ENCODE data around the gene MOV10L1. TPM values are rescaled to one million over a fixed set of nuclear protein-coding genes. Genes with fewer than 3 reads are reported as not detected.

The MOV10L1 gene
- total RNA-seq, 2 experiments from 2014 or later: 0.23 TPM; not detected in 1

DNA sequence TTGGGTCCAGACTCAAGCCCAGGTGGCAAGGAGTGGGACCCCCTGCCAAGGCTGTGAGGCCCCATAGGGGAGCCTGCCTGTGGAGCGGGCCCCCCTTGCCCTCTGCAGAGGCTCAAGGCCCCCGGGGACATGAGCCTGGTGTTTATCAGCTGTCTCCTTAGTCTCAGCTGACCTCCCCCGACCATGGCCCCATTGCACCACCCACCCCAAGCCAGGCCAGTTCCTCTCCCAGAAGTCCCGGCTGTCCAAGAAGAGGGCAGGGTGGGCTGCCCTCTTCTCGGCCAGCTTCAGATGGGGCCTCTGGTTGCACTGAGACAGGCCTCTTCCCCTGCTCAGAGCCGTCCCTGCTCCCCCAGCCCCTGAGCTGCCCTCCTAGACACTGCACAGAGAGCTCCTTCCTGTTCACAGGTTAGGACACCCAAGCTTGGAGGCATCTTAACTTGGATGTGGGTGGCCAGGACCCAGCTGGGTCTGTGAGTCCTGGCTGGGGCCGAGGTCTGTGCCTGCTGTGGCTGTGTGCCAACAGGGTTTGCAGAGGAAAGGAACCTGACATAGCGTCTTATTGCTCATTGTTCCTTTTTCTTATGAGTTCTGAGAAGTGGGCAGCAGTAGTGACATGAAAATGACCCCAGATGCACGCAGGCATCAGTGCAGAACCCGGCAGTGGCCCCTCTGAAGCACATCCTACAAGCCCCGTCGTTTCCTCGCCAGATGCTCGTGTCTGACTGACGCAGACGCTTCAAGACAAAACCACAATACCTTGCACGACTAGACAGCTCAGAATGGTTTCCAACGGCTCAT lies 101.3 kb downstream of the MOV10L1 start:
- Mint-ChIP-seq H3K27me3 (no peaks in the 10 kb centered on the region), H3K9me3 (ENCODE audit: low read depth) (no peaks in the 10 kb centered on the region), H3K4me3 (peak overlapping the region; percentile 88), H3K27ac (peak overlapping the region; percentile 95), H3K36me3 (peaks cover 22% of the 10 kb centered on the region), H3K4me1 (peaks cover 50% of the 10 kb centered on the region)
- DNase-seq (peak; percentile 90), ATAC-seq (peak; percentile 58)
- CTCF ChIA-PET: interaction anchor here (0.6 to 3.4 kb wide), 14 partner anchors 9 to 430 kb away, joined by 3 to 16 read pairs (median 4); no protein-coding TSS in a partner anchor

DNA sequence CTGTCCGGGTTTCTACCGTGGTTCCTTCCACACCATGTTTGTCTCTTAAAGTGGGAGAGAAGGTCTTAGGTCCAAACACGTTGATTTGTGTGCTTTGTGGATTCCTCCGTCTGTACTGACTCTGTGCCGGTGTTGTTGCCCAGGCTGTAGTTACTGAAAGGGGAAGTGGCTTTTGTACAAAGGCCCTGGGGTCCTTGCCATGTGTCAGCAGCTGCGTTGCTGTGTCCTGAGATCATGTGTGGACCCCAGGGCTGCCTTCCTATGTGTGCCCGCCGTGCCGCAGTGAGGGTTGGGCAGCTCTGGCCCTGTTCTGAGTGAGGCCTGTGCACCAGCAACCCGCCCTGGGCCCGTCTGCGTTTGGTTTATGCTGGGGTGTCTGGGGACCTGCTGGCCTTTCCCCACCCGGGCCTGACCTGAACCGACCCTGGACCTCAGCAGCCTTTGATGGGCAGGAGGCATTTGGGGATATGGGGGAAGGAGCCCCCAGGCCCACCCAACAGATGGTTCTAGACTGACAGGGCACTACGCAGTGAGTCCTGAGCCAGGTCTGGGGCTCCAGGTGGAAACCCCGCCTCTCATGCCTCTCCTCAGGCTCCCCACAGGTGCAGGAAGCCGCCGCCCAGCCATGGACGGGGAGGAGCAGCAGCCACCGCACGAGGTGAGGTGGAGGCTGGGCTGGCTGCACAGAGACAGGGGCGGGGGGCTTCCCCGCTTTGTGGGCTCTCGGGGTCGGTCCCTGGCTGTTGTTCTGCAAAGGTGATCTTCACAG lies 102.8 kb downstream of the MOV10L1 start:
- peaks cover 17% of the 10 kb centered on the region for H3K36me3 Mint-ChIP-seq
- ATAC-seq (no peak), DNase-seq (peak; percentile 64)
- H3K9me3 Mint-ChIP-seq (ENCODE audit: low read depth): no peaks in the 10 kb centered on the region
- H3K27me3 Mint-ChIP-seq: no peaks in the 10 kb centered on the region
- H3K4me3 Mint-ChIP-seq: peak overlapping the region; percentile 88
- peaks cover 43% of the 10 kb centered on the region for H3K4me1 Mint-ChIP-seq
- peak overlapping the region; percentile 95 for H3K27ac Mint-ChIP-seq
- CTCF ChIA-PET: interaction anchor here (0.8 to 3.4 kb wide), 2 partner anchors 9 to 20 kb away, joined by 3 to 15 read pairs; no protein-coding TSS in a partner anchor

DNA sequence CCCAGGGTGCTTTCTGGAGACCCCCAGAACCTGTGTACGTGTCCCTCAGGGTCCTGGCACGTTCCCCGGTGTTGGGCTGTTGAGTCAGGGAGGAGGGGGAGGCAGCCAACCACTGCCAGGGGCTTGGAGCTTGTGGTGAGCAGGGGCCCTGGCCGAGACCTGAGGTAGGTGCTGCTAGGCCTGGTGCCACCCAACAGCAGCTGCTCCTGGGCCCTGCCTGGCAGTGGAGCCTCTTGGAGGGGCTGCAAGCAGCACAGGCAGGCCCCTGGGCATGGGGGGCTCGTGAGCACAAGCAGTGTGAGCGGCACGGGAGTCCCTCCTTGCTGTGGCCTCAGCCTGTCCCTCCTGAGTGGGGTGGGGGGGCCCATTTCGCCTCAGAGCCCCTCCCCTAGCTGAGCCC lies 103.8 kb downstream of the MOV10L1 start:
- H3K27me3 Mint-ChIP-seq: no peaks in the 10 kb centered on the region
- peaks cover 37% of the 10 kb centered on the region for H3K4me1 Mint-ChIP-seq
- no peak overlapping the region for H3K4me3 Mint-ChIP-seq
- no peaks in the 10 kb centered on the region for H3K9me3 Mint-ChIP-seq (ENCODE audit: low read depth)
- DNase-seq: no peak
- H3K36me3 Mint-ChIP-seq: peaks cover 21% of the 10 kb centered on the region
- no peak overlapping the region for H3K27ac Mint-ChIP-seq
- CTCF ChIA-PET: no interaction called here
- no peak for ATAC-seq

DNA sequence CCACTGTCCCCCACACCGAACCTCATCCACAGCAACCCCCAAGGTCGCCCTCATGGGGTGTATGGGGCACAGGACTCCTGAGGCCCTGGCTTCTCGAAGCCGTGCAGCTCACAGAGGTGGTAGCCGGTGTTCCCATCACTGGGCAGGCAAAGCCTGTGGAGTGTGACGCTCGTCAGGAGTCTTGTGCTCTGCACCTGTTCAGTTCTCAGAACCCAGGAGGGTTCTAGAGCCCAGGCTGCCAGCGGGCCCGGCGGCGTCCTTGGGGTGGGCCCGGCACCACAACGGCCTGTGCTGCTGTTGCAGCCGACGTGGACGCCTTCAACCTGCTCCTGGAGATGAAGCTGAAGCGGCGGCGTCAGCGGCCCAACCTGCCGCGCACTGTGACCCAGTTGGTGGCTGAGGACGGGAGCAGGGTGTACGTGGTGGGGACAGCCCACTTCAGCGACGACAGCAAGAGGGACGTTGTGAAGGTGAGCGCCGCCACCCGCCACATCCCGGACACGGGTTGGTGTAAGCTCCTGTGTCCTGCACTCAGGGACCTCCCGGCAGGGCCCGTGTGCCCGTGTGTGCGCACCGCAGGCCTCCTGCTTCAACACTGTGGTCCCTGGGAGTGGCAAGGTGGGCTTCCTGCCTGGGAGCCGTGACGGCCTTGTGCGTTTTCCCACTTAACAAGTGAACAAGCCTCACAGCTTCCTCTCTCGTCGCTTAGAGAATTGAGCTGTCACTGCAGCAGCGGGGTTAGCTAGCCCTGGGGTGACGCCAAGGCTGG lies 104.4 kb downstream of the MOV10L1 start:
- Mint-ChIP-seq H3K36me3 (peaks cover 21% of the 10 kb centered on the region), H3K9me3 (ENCODE audit: low read depth) (no peaks in the 10 kb centered on the region), H3K4me1 (peaks cover 31% of the 10 kb centered on the region), H3K27ac (no peak overlapping the region), H3K27me3 (no peaks in the 10 kb centered on the region), H3K4me3 (no peak overlapping the region)
- no peak for ATAC-seq
- DNase-seq: no peak
- CTCF ChIA-PET: interaction anchor here (1.5 kb wide), 1 partner anchor 46 kb away, joined by 4 read pairs; no protein-coding TSS in a partner anchor

DNA sequence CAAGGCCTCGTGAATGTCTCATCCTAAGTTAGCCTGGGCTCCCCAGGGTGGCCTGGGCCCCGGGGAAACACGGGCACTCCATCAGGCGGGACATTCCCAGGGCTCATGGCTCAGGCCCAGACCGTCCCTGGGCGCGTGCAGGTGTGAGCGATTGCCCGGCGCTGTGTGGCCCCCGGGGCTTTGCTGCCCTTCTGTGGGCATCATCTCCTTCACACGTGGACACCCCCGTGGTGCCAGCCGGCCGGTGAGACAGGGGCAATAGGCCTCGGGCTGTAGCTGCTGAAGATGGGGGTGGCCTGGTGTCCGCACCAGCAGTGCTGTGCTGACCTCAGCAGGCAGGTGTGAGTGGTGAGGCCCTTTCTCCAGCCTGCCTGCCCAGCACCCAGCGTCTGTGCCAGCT lies 106.5 kb downstream of the MOV10L1 start:
- CTCF ChIA-PET: interaction anchor here (1.2 kb wide), 1 partner anchor 48 kb away, joined by 3 read pairs; the partner anchor contains the start of gene TUBGCP6
- Mint-ChIP-seq H3K4me1 (peaks cover 25% of the 10 kb centered on the region), H3K36me3 (peaks cover 19% of the 10 kb centered on the region), H3K27ac (no peak overlapping the region), H3K4me3 (no peak overlapping the region), H3K9me3 (ENCODE audit: low read depth) (no peaks in the 10 kb centered on the region), H3K27me3 (no peaks in the 10 kb centered on the region)
- no peak for DNase-seq
- no peak for ATAC-seq

DNA sequence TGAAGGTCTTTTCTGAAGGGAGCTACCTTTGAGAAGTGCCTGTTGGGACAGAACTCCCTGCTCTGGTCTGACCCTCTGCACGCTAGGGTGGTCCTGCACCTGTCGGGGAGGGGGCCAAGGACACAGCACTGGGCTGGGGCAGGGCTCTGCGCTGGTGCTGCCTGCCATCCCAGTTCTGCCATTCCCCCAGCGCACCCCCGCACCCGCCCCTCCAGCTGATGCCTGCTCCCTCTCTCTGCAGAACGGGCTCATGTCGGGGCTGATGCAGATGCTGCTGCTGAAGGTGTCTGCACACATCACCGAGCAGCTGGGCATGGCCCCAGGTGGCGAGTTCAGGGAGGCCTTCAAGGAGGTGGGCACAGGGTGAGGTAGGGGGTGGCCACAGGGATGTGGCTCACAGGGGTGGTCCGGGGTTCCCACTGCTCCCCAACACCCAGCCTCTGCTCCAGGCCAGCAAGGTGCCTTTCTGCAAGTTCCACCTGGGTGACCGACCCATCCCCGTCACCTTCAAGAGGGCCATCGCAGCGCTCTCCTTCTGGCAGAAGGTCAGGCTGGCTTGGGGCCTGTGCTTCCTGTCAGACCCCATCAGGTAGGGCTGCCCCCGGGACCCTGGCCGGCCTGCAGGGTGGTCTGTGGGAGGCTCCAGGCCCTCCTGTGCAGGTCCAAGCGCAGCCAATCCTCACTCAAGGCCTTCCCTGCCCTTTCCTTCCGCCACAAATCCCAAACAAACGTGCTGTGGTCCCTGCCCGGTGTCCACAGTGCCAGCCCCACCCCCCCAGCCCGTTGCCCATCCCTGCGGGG lies 107.4 kb downstream of the MOV10L1 start:
- Mint-ChIP-seq H3K27ac (no peak overlapping the region), H3K4me3 (no peak overlapping the region), H3K27me3 (no peaks in the 10 kb centered on the region), H3K9me3 (ENCODE audit: low read depth) (no peaks in the 10 kb centered on the region), H3K36me3 (peaks cover 11% of the 10 kb centered on the region), H3K4me1 (peaks cover 20% of the 10 kb centered on the region)
- CTCF ChIA-PET: no interaction called here
- DNase-seq (no peak), ATAC-seq (no peak)

DNA sequence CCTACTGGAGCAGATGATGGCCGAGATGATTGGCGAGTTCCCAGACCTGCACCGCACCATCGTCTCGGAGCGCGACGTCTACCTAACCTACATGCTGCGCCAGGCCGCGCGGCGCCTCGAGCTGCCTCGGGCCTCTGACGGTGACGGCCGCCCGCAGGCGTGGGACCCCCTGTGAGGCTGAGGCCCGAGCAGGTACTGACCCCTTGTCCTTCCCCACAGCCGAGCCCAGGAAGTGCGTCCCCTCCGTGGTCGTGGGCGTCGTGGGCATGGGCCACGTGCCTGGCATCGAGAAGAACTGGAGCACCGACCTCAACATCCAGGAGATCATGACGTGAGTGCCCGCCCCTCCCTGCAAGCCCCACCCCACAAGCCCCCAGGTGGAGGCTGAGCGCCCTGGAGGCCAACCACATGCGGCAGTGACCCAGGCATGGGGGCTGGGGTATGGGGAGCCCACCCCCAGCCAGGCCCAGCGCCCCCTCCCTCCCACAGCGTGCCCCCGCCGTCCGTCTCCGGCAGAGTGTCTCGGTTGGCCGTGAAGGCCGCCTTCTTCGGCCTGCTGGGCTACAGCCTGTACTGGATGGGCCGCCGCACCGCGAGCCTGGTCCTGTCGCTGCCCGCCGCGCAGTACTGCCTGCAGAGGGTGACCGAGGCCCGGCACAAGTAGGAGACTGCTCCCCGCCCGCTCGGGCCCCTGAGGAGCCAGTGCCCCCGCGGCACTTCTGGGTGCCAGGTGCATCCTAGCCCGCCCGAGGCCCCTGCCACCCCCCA lies 108.2 kb downstream of the MOV10L1 start:
- peaks cover 17% of the 10 kb centered on the region for H3K4me1 Mint-ChIP-seq
- no peak for ATAC-seq
- H3K27ac Mint-ChIP-seq: no peak overlapping the region
- CTCF ChIA-PET: no interaction called here
- H3K9me3 Mint-ChIP-seq (ENCODE audit: low read depth): no peaks in the 10 kb centered on the region
- peaks cover 7% of the 10 kb centered on the region for H3K36me3 Mint-ChIP-seq
- no peak overlapping the region for H3K4me3 Mint-ChIP-seq
- DNase-seq: no peak
- H3K27me3 Mint-ChIP-seq: no peaks in the 10 kb centered on the region

DNA sequence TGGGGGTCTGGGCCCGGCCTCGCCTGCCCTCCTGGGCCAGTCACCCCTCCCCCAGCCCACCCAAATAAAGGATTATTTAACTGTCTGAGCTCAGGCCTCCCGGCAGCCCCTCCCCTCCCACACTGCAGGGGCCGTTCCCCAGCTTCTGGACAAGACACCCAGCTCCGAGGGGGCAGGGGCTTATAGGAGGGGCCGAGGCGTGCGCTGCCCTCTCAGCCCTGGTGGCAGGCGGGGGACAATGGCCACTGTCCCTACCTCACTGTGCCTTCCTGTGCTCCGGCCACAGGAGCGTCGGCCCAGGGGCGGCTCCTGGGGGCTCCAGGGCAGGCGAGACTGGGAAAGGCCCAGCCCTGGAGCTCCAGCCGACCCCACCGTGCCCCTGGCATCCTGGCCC lies 108.8 kb downstream of the MOV10L1 start:
- no peak overlapping the region for H3K27ac Mint-ChIP-seq
- no peaks in the 10 kb centered on the region for H3K9me3 Mint-ChIP-seq (ENCODE audit: low read depth)

DNA sequence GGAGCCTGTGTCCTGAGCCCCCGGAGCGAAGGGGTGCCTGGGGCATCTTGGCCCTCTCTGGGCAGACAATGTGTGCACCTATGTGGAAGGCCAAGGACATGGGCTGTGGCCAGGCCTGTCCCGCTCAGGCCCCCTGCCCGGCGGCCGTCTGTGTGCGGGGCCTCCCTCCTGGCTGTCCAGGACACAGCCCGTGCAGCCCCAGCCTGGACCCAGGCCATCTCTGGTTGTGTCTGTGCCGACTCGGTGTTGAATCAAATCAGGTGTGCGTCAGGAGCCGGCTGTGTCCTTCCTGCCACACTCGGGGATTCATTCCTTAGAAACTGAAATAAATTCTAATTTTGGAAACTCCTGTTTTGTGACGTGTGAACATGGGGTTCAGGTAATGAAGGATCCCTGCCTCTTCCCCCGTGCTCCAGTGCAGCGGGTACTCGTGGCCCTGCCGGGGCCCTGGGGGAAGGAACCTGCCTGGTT lies 109.5 kb downstream of the MOV10L1 start:
- H3K4me1 Mint-ChIP-seq: peaks cover 21% of the 10 kb centered on the region
- H3K36me3 Mint-ChIP-seq: peaks cover 17% of the 10 kb centered on the region
- peak overlapping the region; percentile 38 for H3K27ac Mint-ChIP-seq
- H3K9me3 Mint-ChIP-seq (ENCODE audit: low read depth): no peaks in the 10 kb centered on the region
- ATAC-seq: no peak
- CTCF ChIA-PET: no interaction called here
- H3K4me3 Mint-ChIP-seq: peak overlapping the region; percentile 52
- H3K27me3 Mint-ChIP-seq: no peaks in the 10 kb centered on the region
- DNase-seq: no peak

More for the DNA sequence above, 108.8 kb downstream of the MOV10L1 start:
- no peak for DNase-seq
- CTCF ChIA-PET: no interaction called here
- no peaks in the 10 kb centered on the region for H3K27me3 Mint-ChIP-seq
- H3K36me3 Mint-ChIP-seq: peaks cover 13% of the 10 kb centered on the region
- no peak overlapping the region for H3K4me3 Mint-ChIP-seq
- no peak for ATAC-seq
- H3K4me1 Mint-ChIP-seq: peaks cover 19% of the 10 kb centered on the region

DNA sequence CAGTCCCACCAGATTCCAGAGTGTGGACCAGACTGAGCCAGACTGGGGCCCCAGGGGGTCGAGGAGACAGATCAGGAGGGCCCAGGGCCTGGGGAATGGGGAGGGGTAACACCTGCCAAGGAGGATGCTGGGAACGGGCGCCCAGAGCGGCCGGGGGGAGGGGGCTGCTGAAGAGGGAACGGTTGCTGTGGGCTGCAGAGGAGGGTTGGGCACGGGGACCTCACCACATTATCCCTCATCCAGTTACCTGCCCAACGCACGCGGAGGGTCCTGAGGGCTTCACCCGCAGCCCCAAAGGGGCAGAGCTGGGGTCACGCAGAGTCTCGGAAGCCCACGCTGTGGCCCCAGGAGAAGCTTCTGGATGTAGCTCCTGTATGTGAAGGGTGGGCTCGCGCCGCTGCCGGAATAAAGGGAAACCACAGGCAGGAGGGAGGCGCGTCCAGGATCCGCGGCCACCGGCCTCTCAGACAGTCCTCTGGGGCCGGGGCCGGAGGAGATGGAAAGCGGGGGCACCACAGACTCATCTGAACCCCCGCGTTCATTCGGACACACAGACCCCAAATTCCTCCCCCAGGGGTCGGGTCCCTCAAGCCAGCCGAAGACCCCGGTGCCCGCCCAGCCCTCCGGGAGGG lies 110.1 kb downstream of the MOV10L1 start:
- Mint-ChIP-seq H3K4me1 (peaks cover 26% of the 10 kb centered on the region), H3K36me3 (peaks cover 19% of the 10 kb centered on the region), H3K27ac (peak overlapping the region; percentile 52), H3K27me3 (no peaks in the 10 kb centered on the region), H3K4me3 (peak overlapping the region; percentile 52), H3K9me3 (ENCODE audit: low read depth) (no peaks in the 10 kb centered on the region)
- ATAC-seq (peak; percentile 5), DNase-seq (no peak)
- CTCF ChIA-PET: no interaction called here

DNA sequence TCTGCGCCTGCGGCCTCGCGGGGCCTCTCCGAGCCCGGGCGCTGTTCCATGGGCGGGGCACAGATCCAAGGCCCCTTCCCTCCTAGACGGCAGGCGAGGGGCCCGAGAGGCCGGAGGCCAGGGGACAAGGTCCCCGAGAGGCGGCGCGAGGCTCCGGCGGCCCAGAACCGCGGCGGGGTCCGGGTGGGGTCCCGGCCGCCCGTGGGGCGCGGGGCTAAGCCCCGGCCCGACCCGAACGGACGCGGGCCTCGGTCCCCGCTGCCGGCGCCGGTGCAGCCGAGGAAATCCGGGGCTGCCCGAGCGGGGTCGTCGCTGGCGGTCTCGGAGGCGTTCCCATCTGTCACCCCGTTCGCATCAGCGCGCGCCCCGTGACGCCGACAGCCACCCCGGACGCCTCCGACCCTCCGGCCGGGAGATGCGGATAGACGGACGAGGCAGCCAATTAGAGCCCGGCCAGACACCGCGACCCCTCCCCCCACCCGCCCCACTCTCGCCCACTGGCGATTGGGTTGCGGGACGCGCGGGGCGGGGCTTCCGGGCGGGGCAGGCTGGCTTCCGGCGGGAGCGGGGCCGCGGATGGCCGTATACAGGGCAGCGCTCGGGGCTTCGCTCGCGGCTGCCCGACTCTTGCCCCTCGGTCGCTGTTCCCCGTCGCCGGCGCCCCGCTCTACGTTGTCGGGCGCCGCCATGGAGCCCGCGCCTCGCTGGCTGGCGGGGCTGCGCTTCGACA lies 110.8 kb downstream of the MOV10L1 start, which contains the start of gene SELENOO:
Gene SELENOO, plus strand, starts transcription at position 551 of the 730 bp plus-strand sequence. Its CDS starts 26 bp downstream, at position 577.
- Mint-ChIP-seq H3K27me3 (no peaks in the 10 kb centered on the region), H3K27ac (peak within 1 kb of the TSS; percentile 55), H3K9me3 (ENCODE audit: low read depth) (no peaks in the 10 kb centered on the region), H3K4me1 (peaks cover 28% of the 10 kb centered on the region), H3K4me3 (peak within 1 kb of the TSS; percentile 80), H3K36me3 (peaks cover 18% of the 10 kb centered on the region)
- CTCF ChIA-PET: interaction anchor here (0.9 to 2.0 kb wide), 2 partner anchors 10 kb away, joined by 3 to 15 read pairs; no protein-coding TSS in a partner anchor
- ATAC-seq (peak; percentile 91), DNase-seq (peak; percentile 93)

Data from activated CD8-positive, alpha-beta memory T cell treated with anti-CD3 and anti-CD28 coated beads, Interleukin-2, amount 10 ng/mL, durations not matched to agents 7 days and 5 days (primary cell).